GM19468 (cell line): Measurements from ENCODE around the gene REEP1.
"Not testable (repeated sequence)": the region's sequence is repeated elsewhere in the genome, so short reads cannot be mapped to it uniquely, and the experiment has no call there.

Source experiments
- ATAC-seq: cut with Tn5 transposase; IDR thresholded peaks from one replicate; pipeline ENCODE4 v1.9.1; 2021; ENCODE audit warnings: mild to moderate bottlenecking, moderate library complexity, moderate number of reproducible peaks; ENCODE audit not compliant: unreplicated experiment; ENCODE audit errors: extremely low read depth

Gene REEP1

GRCh38 chr2:86253424-86253823 lies 84.0 kb downstream of the REEP1 start:
- ATAC-seq: no peak

GRCh38 chr2:86251840-86252266 lies 85.6 kb downstream of the REEP1 start:
- no peak for ATAC-seq

GRCh38 chr2:86249579-86250391 lies 87.6 kb downstream of the REEP1 start:
- ATAC-seq: peak; percentile 67

- no peak for ATAC-seq
These were observed 88.2 kb downstream of the REEP1 start for GRCh38 chr2:86249176-86249575.

- not testable (repeated sequence) for ATAC-seq
These were observed 92.2 kb downstream of the REEP1 start for GRCh38 chr2:86245222-86245621.

GRCh38 chr2:86244781-86245180 lies 92.6 kb downstream of the REEP1 start:
- ATAC-seq: not testable (repeated sequence)

- ATAC-seq: no peak
These were observed 93.3 kb downstream of the REEP1 start for GRCh38 chr2:86243950-86244733.

- no peak for ATAC-seq
These were observed 94.2 kb downstream of the REEP1 start for GRCh38 chr2:86243272-86243671.

GRCh38 chr2:86241611-86242010 lies 95.8 kb downstream of the REEP1 start:
- ATAC-seq: no peak

GRCh38 chr2:86240251-86240650 lies 97.2 kb downstream of the REEP1 start:
- ATAC-seq: no peak

GRCh38 chr2:86239745-86240144 lies 97.7 kb downstream of the REEP1 start:
- ATAC-seq: no peak

- no peak for ATAC-seq
These were observed 98.1 kb downstream of the REEP1 start for GRCh38 chr2:86239326-86239725.

GRCh38 chr2:86238354-86238753 lies 99.1 kb downstream of the REEP1 start:
- ATAC-seq: peak; percentile 71

GRCh38 chr2:86237172-86237571 lies 100.3 kb downstream of the REEP1 start:
- no peak for ATAC-seq

- no peak for ATAC-seq
These were observed 102.0 kb downstream of the REEP1 start for GRCh38 chr2:86235196-86235980.

GRCh38 chr2:86234563-86235131 lies 102.8 kb downstream of the REEP1 start:
- no peak for ATAC-seq

GRCh38 chr2:86233436-86233835 lies 104.0 kb downstream of the REEP1 start:
- no peak for ATAC-seq

- ATAC-seq: no peak
These were observed 104.5 kb downstream of the REEP1 start for GRCh38 chr2:86232910-86233309.

- ATAC-seq: no peak
These were observed 105.0 kb downstream of the REEP1 start for GRCh38 chr2:86232373-86232784.

- ATAC-seq: no peak
These were observed 105.6 kb downstream of the REEP1 start for GRCh38 chr2:86231680-86232372.
